ENCODE measurements around the gene ACTR3. TPM values are rescaled to one million over a fixed set of nuclear protein-coding genes. Genes with fewer than 3 reads are reported as not detected.

The ACTR3 gene
- total RNA-seq, 2 donors from 2014 or later: 317 to 342 TPM

- no peaks in the 10 kb centered on the region for H3K9me3 ChIP-seq
- H3K4me1 ChIP-seq: no peaks in the 10 kb centered on the region
- no peak overlapping the region for H3K27ac ChIP-seq
- H3K9ac ChIP-seq (ENCODE audit: low read depth in 2 of 2, low read length in 2 of 2): no peak overlapping the region
- H3K27me3 ChIP-seq: no peaks in the 10 kb centered on the region
- no peak overlapping the region for H3K4me3 ChIP-seq
- H3K36me3 ChIP-seq: no peaks in the 10 kb centered on the region
- no peak for DNase-seq
- TF ChIP-seq CTCF (IDR thresholded peaks at IDR 0.05): no peak
- intact Hi-C loops (cut with DNase I): no loop called here
Observed at GRCh38 chr2:113854208-113854607, 35.7 kb upstream of the ACTR3 start.

- no peak overlapping the region for H3K27ac ChIP-seq
- H3K9me3 ChIP-seq: no peaks in the 10 kb centered on the region
- intact Hi-C loops (cut with DNase I): no loop called here
- no peaks in the 10 kb centered on the region for H3K36me3 ChIP-seq
- no peaks in the 10 kb centered on the region for H3K27me3 ChIP-seq
- H3K9ac ChIP-seq (ENCODE audit: low read depth in 2 of 2, low read length in 2 of 2): no peak overlapping the region
- H3K4me1 ChIP-seq: no peaks in the 10 kb centered on the region
- no peak overlapping the region for H3K4me3 ChIP-seq
- no peak for TF ChIP-seq CTCF (IDR thresholded peaks at IDR 0.05)
- DNase-seq: no peak
Observed at GRCh38 chr2:113854970-113855740, 34.7 kb upstream of the ACTR3 start.

- H3K27me3 ChIP-seq: no peaks in the 10 kb centered on the region
- intact Hi-C loops (cut with DNase I): no loop called here
- H3K9me3 ChIP-seq: no peaks in the 10 kb centered on the region
- DNase-seq: no peak
- no peaks in the 10 kb centered on the region for H3K36me3 ChIP-seq
- H3K27ac ChIP-seq: no peak overlapping the region
- H3K4me3 ChIP-seq: no peak overlapping the region
- no peak overlapping the region for H3K9ac ChIP-seq (ENCODE audit: low read depth in 2 of 2, low read length in 2 of 2)
- TF ChIP-seq CTCF (IDR thresholded peaks at IDR 0.05): no peak
- H3K4me1 ChIP-seq: no peaks in the 10 kb centered on the region
Observed at GRCh38 chr2:113857464-113857863, 32.4 kb upstream of the ACTR3 start.

- no peak for TF ChIP-seq CTCF (IDR thresholded peaks at IDR 0.05)
- no peak for DNase-seq
- H3K27ac ChIP-seq: peak overlapping the region; percentile 15
Observed at GRCh38 chr2:113858764-113859163, 31.1 kb upstream of the ACTR3 start.

GRCh38 chr2:113861740-113862139, 28.1 kb upstream of the ACTR3 start:
- Histone ChIP-seq H3K9ac (ENCODE audit: low read depth in 2 of 2, low read length in 2 of 2) (no peak overlapping the region), H3K36me3 (no peaks in the 10 kb centered on the region), H3K4me1 (no peaks in the 10 kb centered on the region), H3K27me3 (no peaks in the 10 kb centered on the region), H3K9me3 (no peaks in the 10 kb centered on the region), H3K4me3 (no peak overlapping the region), H3K27ac (no peak overlapping the region)
- no peak for TF ChIP-seq CTCF (IDR thresholded peaks at IDR 0.05)
- DNase-seq: no peak
- intact Hi-C loops (cut with DNase I): no loop called here

More at GRCh38 chr2:113858764-113859163, 31.1 kb upstream of the ACTR3 start:
- no peaks in the 10 kb centered on the region for H3K4me1 ChIP-seq
- H3K4me3 ChIP-seq: no peak overlapping the region
- intact Hi-C loops (cut with DNase I): no loop called here
- H3K9ac ChIP-seq (ENCODE audit: low read depth in 2 of 2, low read length in 2 of 2): no peak overlapping the region
- H3K9me3 ChIP-seq: no peaks in the 10 kb centered on the region
- H3K27me3 ChIP-seq: no peaks in the 10 kb centered on the region
- no peaks in the 10 kb centered on the region for H3K36me3 ChIP-seq
